Body of pancreas (tissue), 4 donors: ENCODE data around the gene TSGA10IP. TPM values are rescaled to one million over a fixed set of nuclear protein-coding genes. Genes with fewer than 3 reads are reported as not detected.

Source experiments
- ATAC-seq: fragments of 150-250 bp; one replicate; pipeline ENCODE4 v1.9.1; 2016
- DNase-seq, 4 donors: peaks; one replicate each; pipeline ENCODE4 v3.0.0-alpha.2; 2019
- H3K27ac ChIP-seq, 4 donors: fragments of 200-600 bp; sonication (generic); 1 replicate in 3 of 4; 2 replicates in 1 of 4; pipeline versions ENCODE4 v1.5.1 to v1.6.1; 2016 to 2019; ENCODE audit warnings: mild to moderate bottlenecking in 1 of 4, mixed read lengths in 1 of 4, moderate library complexity in 1 of 4
- H3K27me3 ChIP-seq, 2 donors: fragments of 200-600 bp; sonication (generic); one replicate each; pipeline ENCODE4 v1.6.0; 2016; ENCODE audit warnings: mild to moderate bottlenecking in 1 of 2
- H3K36me3 ChIP-seq, 2 donors: fragments of 200-600 bp; sonication (generic); replicated peaks in 1 of 2; 2 replicates each; pipeline ENCODE4 v1.5.1; 2016; ENCODE audit warnings: low read depth in 2 of 2; ENCODE audit not compliant: insufficient read depth in 1 of 2
- H3K4me1 ChIP-seq: fragments of 200-600 bp; sonication (generic); one replicate; pipeline ENCODE4 v1.6.0; 2016
- H3K4me3 ChIP-seq, 2 donors: fragments of 200-600 bp; sonication (generic); 1 replicate in 1 of 2; 2 replicates in 1 of 2; pipeline ENCODE4 v1.5.1; 2016 to 2019
- H3K9me3 ChIP-seq, 3 donors: fragments of 200-600 bp; sonication (generic); 1 replicate in 2 of 3; 2 replicates in 1 of 3; pipeline ENCODE4 v1.5.1; 2016
- CTCF ChIP-seq, 7 experiments: fragments of 450-650 bp in 4 of 7; fragments of 200-600 bp in 3 of 7; sonication (generic) in 3 of 7; IDR thresholded peaks; one replicate each; pipeline ENCODE4 v1.5.1; 2016 to 2019; ENCODE audit warnings: antibody characterized with exemption in 7 of 7
- POLR2A ChIP-seq, 3 donors: fragments of 450-650 bp; IDR thresholded peaks; one replicate each; pipeline ENCODE4 v1.6.1; 2016; ENCODE audit warnings: antibody characterized with exemption in 3 of 3, mild to moderate bottlenecking in 2 of 3
- WGBS, 2 donors: methylation state at CpG; one replicate each; pipeline ENCODE4 v1.1.5; 2017; 5-methylcytosine and 5-hydroxymethylcytosine counted together
- intact Hi-C: fragments of 100-400 bp; cut with DNase I; formaldehyde crosslinking; loops from one replicate; pipeline ENCODE4 v1.15.1; 2023
- total RNA-seq, 2 donors: library from RNA; depleted of rRNA; stranded (reverse); fragments of >200 nt; gene quantifications; one replicate each; pipeline ENCODE4 v1.1.0, GENCODE V29; 2016

The TSGA10IP gene
- total RNA-seq, 2 donors from 2014 or later: not detected

- intact Hi-C loops: no loop called here
- Histone ChIP-seq H3K36me3 (peaks cover 0 to 9% of the 10 kb centered on the region in 2 donors), H3K4me3 (no peak overlapping the region), H3K27me3 (no peaks in the 10 kb centered on the region), H3K9me3 (no peaks in the 10 kb centered on the region), H3K27ac (no peak overlapping the region), H3K4me1 (peaks cover 27% of the 10 kb centered on the region)
- no peak for TF ChIP-seq POLR2A (IDR thresholded peaks at IDR 0.05)
- TF ChIP-seq CTCF (IDR thresholded peaks at IDR 0.05): no peak
- 52 to 65% methylated on average over 4 of the region's 4 CpGs for WGBS, 2 donors
- ATAC-seq: no peak
- DNase-seq: no peak
These were observed 58.9 kb downstream of the TSGA10IP start for GRCh38 chr11:66004186-66004585.

- H3K4me1 ChIP-seq: peaks cover 14% of the 10 kb centered on the region
- intact Hi-C loops: no loop called here
- no peak for TF ChIP-seq POLR2A (IDR thresholded peaks at IDR 0.05)
- TF ChIP-seq CTCF (IDR thresholded peaks at IDR 0.05): no peak
- DNase-seq (no peak), ATAC-seq (no peak)
- WGBS, 2 donors: 86% methylated on average over 12 to 13 of the region's 13 CpGs
- H3K27me3 ChIP-seq: no peaks in the 10 kb centered on the region
- H3K4me3 ChIP-seq: no peak overlapping the region
- H3K27ac ChIP-seq: no peak overlapping the region
- no peaks in the 10 kb centered on the region for H3K9me3 ChIP-seq
- no peaks in the 10 kb centered on the region for H3K36me3 ChIP-seq
These were observed 61.0 kb downstream of the TSGA10IP start for GRCh38 chr11:66006134-66006890.

- no peak overlapping the region for H3K27ac ChIP-seq
- TF ChIP-seq CTCF (IDR thresholded peaks at IDR 0.05) (no peak), POLR2A (IDR thresholded peaks at IDR 0.05) (no peak)
- H3K27me3 ChIP-seq: no peaks in the 10 kb centered on the region
- ATAC-seq (no peak), DNase-seq (no peak)
- H3K4me3 ChIP-seq: no peak overlapping the region
- intact Hi-C loops: no loop called here
- H3K9me3 ChIP-seq: no peaks in the 10 kb centered on the region
- H3K4me1 ChIP-seq: peaks cover 14% of the 10 kb centered on the region
- WGBS, 2 donors: 67% methylated on average over 4 of the region's 4 CpGs; no CpG with 5 or more reads in 1 of the 2 donors
- H3K36me3 ChIP-seq: no peaks in the 10 kb centered on the region
These were observed 61.6 kb downstream of the TSGA10IP start for GRCh38 chr11:66006891-66007176.

- H3K36me3 ChIP-seq: no peaks in the 10 kb centered on the region
- intact Hi-C loops: no loop called here
- no peaks in the 10 kb centered on the region for H3K9me3 ChIP-seq
- no peaks in the 10 kb centered on the region for H3K27me3 ChIP-seq
- no peak for ATAC-seq
- 35% methylated on average over 5 of the region's 5 CpGs; no CpG with 5 or more reads in 1 of the 2 donors for WGBS, 2 donors
- DNase-seq: no peak
- peaks cover 14% of the 10 kb centered on the region for H3K4me1 ChIP-seq
- TF ChIP-seq POLR2A (IDR thresholded peaks at IDR 0.05) (no peak), CTCF (IDR thresholded peaks at IDR 0.05) (no peak)
- no peak overlapping the region for H3K27ac ChIP-seq
- H3K4me3 ChIP-seq: no peak overlapping the region
These were observed 61.9 kb downstream of the TSGA10IP start for GRCh38 chr11:66007201-66007634.

- H3K9me3 ChIP-seq: no peaks in the 10 kb centered on the region
- no peak for ATAC-seq
- no peak for TF ChIP-seq POLR2A (IDR thresholded peaks at IDR 0.05)
- no peak for TF ChIP-seq CTCF (IDR thresholded peaks at IDR 0.05)
- 82 to 88% methylated on average over 2 of the region's 2 CpGs for WGBS, 2 donors
- peaks cover 11% of the 10 kb centered on the region for H3K4me1 ChIP-seq
- no peaks in the 10 kb centered on the region for H3K36me3 ChIP-seq
- H3K27ac ChIP-seq: no peak overlapping the region
- intact Hi-C loops: no loop called here
- H3K27me3 ChIP-seq: no peaks in the 10 kb centered on the region
- DNase-seq: no peak
- no peak overlapping the region for H3K4me3 ChIP-seq
These were observed 62.8 kb downstream of the TSGA10IP start for GRCh38 chr11:66008095-66008467.
